IMR-90 (cell line): Measurements from ENCODE around the gene SEC23A. TPM values are rescaled to one million over a fixed set of nuclear protein-coding genes. Genes with fewer than 3 reads are reported as not detected.

ENCODE experiments used
- ATAC-seq: fragments of 200-7000 bp; cut with Tn5 transposase; 2 replicates; pipeline ENCODE4 v1.9.1; 2020; ENCODE audit warnings: low read depth, mild to moderate bottlenecking, moderate library complexity
- BruUV-seq: library from RNA; stranded (reverse); fragments of 400-500 nt; replicated peaks from 2 replicates; lab custom pipeline; 2021; lab: Mats Ljungman, UMichigan
- CTCF ChIA-PET: fragments of 300-600 bp; formaldehyde crosslinking; extraction: SDS; loops from one replicate; lab custom pipeline; 2021; ENCODE audit warnings: antibody characterized with exemption; lab: Yijun Ruan, JAX
- POLR2A ChIA-PET: fragments of 300-600 bp; sonication (Branson Sonifier 250); formaldehyde crosslinking; loops from one replicate; lab custom pipeline; 2022; ENCODE audit warnings: antibody characterized with exemption; ENCODE audit not compliant: unreplicated experiment; lab: Charles Lee
- DNase-seq: peaks from one replicate; pipeline ENCODE4 v3.0.0; 2013
- H2AFZ ChIP-seq: replicated peaks from 2 replicates; pipeline ENCODE3; 2013; ENCODE audit warnings: low read length, mild to moderate bottlenecking; ENCODE audit not compliant: poor library complexity
- H2AK5ac ChIP-seq: 2 replicates; pipeline ENCODE4 v1.6.1; 2013; ENCODE audit warnings: low read depth, low read length, inconsistent platforms
- H2AK9ac ChIP-seq: replicated peaks from 2 replicates; pipeline ENCODE3; 2013; ENCODE audit warnings: mild to moderate bottlenecking, low read depth, low read length, moderate library complexity; ENCODE audit not compliant: poor library complexity
- H2BK120ac ChIP-seq: 2 replicates; pipeline ENCODE4 v1.6.1; 2013; ENCODE audit warnings: low read depth, low read length, inconsistent platforms
- H2BK15ac ChIP-seq: 3 replicates; pipeline ENCODE4 v1.6.1; 2013; ENCODE audit warnings: low read depth, low read length, inconsistent platforms
- H2BK20ac ChIP-seq: 2 replicates; pipeline ENCODE4 v1.6.1; 2013; ENCODE audit warnings: low read depth, mild to moderate bottlenecking, inconsistent platforms, low read length, moderate library complexity
- H2BK5ac ChIP-seq: 2 replicates; pipeline ENCODE4 v1.6.1; 2013; ENCODE audit warnings: mild to moderate bottlenecking, low read depth, low read length, inconsistent platforms; ENCODE audit not compliant: poor library complexity, severe bottlenecking
- H3K14ac ChIP-seq: replicated peaks from 2 replicates; pipeline ENCODE4 v1.6.1; 2013; ENCODE audit warnings: low read depth, low read length, inconsistent platforms
- H3K18ac ChIP-seq: 2 replicates; pipeline ENCODE4 v1.6.1; 2013; ENCODE audit warnings: low read depth, low read length, control low read depth
- H3K23ac ChIP-seq: 2 replicates; pipeline ENCODE4 v1.6.1; 2013; ENCODE audit warnings: low read depth, low read length, inconsistent platforms
- H3K27ac ChIP-seq: 2 replicates; pipeline ENCODE4 v1.5.1; 2013; ENCODE audit warnings: mild to moderate bottlenecking, control low read depth, low read length; ENCODE audit not compliant: insufficient read depth
- H3K27me3 ChIP-seq: 2 replicates; pipeline ENCODE4 v1.6.1; 2013; ENCODE audit warnings: low read length; ENCODE audit not compliant: control insufficient read depth, insufficient read depth
- H3K36me3 ChIP-seq: 2 replicates; pipeline ENCODE4 v1.6.1; 2013; ENCODE audit warnings: low read length, mixed read lengths; ENCODE audit not compliant: control insufficient read depth, insufficient read depth
- H3K4ac ChIP-seq: 2 replicates; pipeline ENCODE4 v1.6.1; 2013; ENCODE audit warnings: low read depth, low read length, inconsistent platforms
- H3K4me1 ChIP-seq: 2 replicates; pipeline ENCODE4 v1.6.1; 2013; ENCODE audit warnings: low read length, mixed read lengths; ENCODE audit not compliant: control insufficient read depth, insufficient read depth
- H3K4me2 ChIP-seq: 2 replicates; pipeline ENCODE4 v1.6.1; 2013; ENCODE audit warnings: low read depth, mild to moderate bottlenecking, control low read depth, low read length, moderate library complexity
- H3K4me3 ChIP-seq: 2 replicates; pipeline ENCODE4 v1.5.1; 2013; ENCODE audit warnings: low read depth, mild to moderate bottlenecking, control low read depth, low read length, moderate library complexity; ENCODE audit not compliant: insufficient read depth
- H3K56ac ChIP-seq: 2 replicates; pipeline ENCODE4 v1.6.1; 2013; ENCODE audit warnings: low read length, inconsistent platforms; ENCODE audit not compliant: insufficient read depth; ENCODE audit errors: extremely low read depth
- H3K79me1 ChIP-seq, 2 experiments: 2 replicates each; pipeline ENCODE4 v1.6.1; 2013; ENCODE audit warnings: low read length in 2 of 2, inconsistent platforms in 1 of 2, low read depth in 1 of 2
- H3K9ac ChIP-seq: 2 replicates; pipeline ENCODE4 v1.6.1; 2013; ENCODE audit warnings: low read depth, low read length, control low read depth
- H3K9me1 ChIP-seq: 2 replicates; pipeline ENCODE4 v1.6.1; 2013; ENCODE audit warnings: low read length, inconsistent platforms; ENCODE audit not compliant: insufficient read depth
- H3K9me3 ChIP-seq: 2 replicates; pipeline ENCODE4 v1.6.1; 2013; ENCODE audit warnings: low read length; ENCODE audit not compliant: control insufficient read depth, insufficient read depth
- H4K20me1 ChIP-seq: 2 replicates; pipeline ENCODE4 v1.6.1; 2013; ENCODE audit warnings: low read length, inconsistent platforms; ENCODE audit not compliant: insufficient read depth
- H4K5ac ChIP-seq: 2 replicates; pipeline ENCODE4 v1.6.1; 2013; ENCODE audit warnings: mild to moderate bottlenecking, low read depth, low read length, control low read depth
- H4K8ac ChIP-seq, 2 experiments: 2 replicates each; pipeline ENCODE4 v1.6.1; 2013; ENCODE audit warnings: low read depth in 2 of 2, low read length in 2 of 2, control low read depth in 1 of 2, inconsistent platforms in 1 of 2
- H4K91ac ChIP-seq: 2 replicates; pipeline ENCODE4 v1.6.1; 2013; ENCODE audit warnings: low read depth, low read length, inconsistent platforms; ENCODE audit not compliant: insufficient read depth
- CEBPB ChIP-seq: IDR thresholded peaks from 2 replicates; pipeline ENCODE4 v1.6.1; 2012; ENCODE audit warnings: low read depth, low read length, improper control_type of control experiment
- ELK1 ChIP-seq: fragments of 150-350 bp; IDR thresholded peaks from 2 replicates; pipeline ENCODE4 v1.6.1; 2016; ENCODE audit warnings: low read depth, mild to moderate bottlenecking, low read length, moderate library complexity, borderline replicate concordance
- FOS ChIP-seq: fragments of 150-350 bp; IDR thresholded peaks from 2 replicates; pipeline ENCODE4 v1.6.1; 2016; ENCODE audit warnings: low read depth, low read length
- MAZ ChIP-seq: IDR thresholded peaks from 2 replicates; pipeline ENCODE4 v1.6.1; 2012; ENCODE audit warnings: low read depth, mild to moderate bottlenecking, low read length, improper control_type of control experiment, moderate library complexity, borderline replicate concordance
- MXI1 ChIP-seq: IDR thresholded peaks from 2 replicates; pipeline ENCODE4 v1.6.1; 2012; ENCODE audit warnings: low read depth, mild to moderate bottlenecking, low read length, moderate library complexity, borderline replicate concordance
- POLR2A ChIP-seq: IDR thresholded peaks from 2 replicates; pipeline ENCODE4 v1.6.1; 2012; ENCODE audit warnings: mild to moderate bottlenecking, low read depth, low read length
- RAD21 ChIP-seq: IDR thresholded peaks from 2 replicates; pipeline ENCODE4 v1.6.1; 2012; ENCODE audit warnings: low read length, improper control_type of control experiment
- SMC3 ChIP-seq: fragments of 150-350 bp; IDR thresholded peaks from 2 replicates; pipeline ENCODE4 v1.6.1; 2016; ENCODE audit warnings: low read depth, mild to moderate bottlenecking, antibody characterized with exemption, low read length, moderate library complexity
- WGBS, 2 experiments: methylation state at CpG; one replicate each; pipeline versions ENCODE4 v1.1.5 to v1.1.7; 2013; ENCODE audit warnings: missing lambda C conversion rate in 2 of 2; ENCODE audit not compliant: insufficient read length in 1 of 2; ENCODE audit errors: extremely low coverage in 2 of 2; 5-methylcytosine and 5-hydroxymethylcytosine counted together
- dilution Hi-C: fragments of 300-500 bp; cut with HindIII; formaldehyde crosslinking; loops from one replicate; pipeline ENCODE4 v1.14.3; 2018; ENCODE audit warnings: low sequenced_read_pairs; ENCODE audit not compliant: unreplicated experiment
- in situ Hi-C: fragments of 300-500 bp; cut with MboI; formaldehyde crosslinking; loops from 3 replicates; pipeline ENCODE4 v1.14.3; 2019; ENCODE audit warnings: low sequenced_read_pairs, inconsistent platforms, mixed read lengths
- intact Hi-C: fragments of 100-400 bp; cut with micrococcal nuclease; formaldehyde crosslinking; loops from 2 replicates; pipeline ENCODE4 v1.10.0; 2022
- polyA plus RNA-seq, 3 experiments: library from polyadenylated mRNA; depleted of rRNA; stranded (reverse); fragments of >200 nt; gene quantifications; 2 replicates each; pipeline ENCODE4 v1.2.3, GENCODE V29; 2012; ENCODE audit warnings: low replicate concordance in 1 of 3
- total RNA-seq: library from RNA; depleted of rRNA; stranded (reverse); fragments of >200 nt; gene quantifications from 2 replicates; pipeline ENCODE4 v1.2.3, GENCODE V29; 2012

SEC23A gene
- total and polyA plus RNA-seq, 2 of the 4 experiments (the other 2 are of a cell fraction), result 141 to 609 TPM

- no peak overlapping the region for H2AFZ ChIP-seq
- no peak overlapping the region for H2BK5ac ChIP-seq
- peaks cover 48% of the 10 kb centered on the region for H3K36me3 ChIP-seq
- no peak overlapping the region for H4K5ac ChIP-seq
- dilution Hi-C loops (no loop called here), in situ Hi-C loops (no loop called here), intact Hi-C loops (no loop called here)
- peaks cover 18 to 20% of the 10 kb centered on the region in 2 experiments for H3K79me1 ChIP-seq
- no peak overlapping the region for H3K18ac ChIP-seq
- H2BK15ac ChIP-seq, result no peak overlapping the region
- no peak overlapping the region for H2AK9ac ChIP-seq
- H3K9me3 ChIP-seq, result no peaks in the 10 kb centered on the region
- ChIA-PET POLR2A (no interaction called here), CTCF (no interaction called here)
- H3K4ac ChIP-seq, result no peak overlapping the region
- no peaks in the 10 kb centered on the region for H3K9me1 ChIP-seq
- H4K91ac ChIP-seq, result no peak overlapping the region
- H3K27ac ChIP-seq, result no peak overlapping the region
- no peak overlapping the region for H3K9ac ChIP-seq
- no peak overlapping the region for H3K56ac ChIP-seq
- no peak for ATAC-seq
- H4K20me1 ChIP-seq, result no peaks in the 10 kb centered on the region
- H2AK5ac ChIP-seq, result no peak overlapping the region
- no peak overlapping the region for H2BK20ac ChIP-seq
- no peak overlapping the region for H3K23ac ChIP-seq
- BruUV-seq, result no TSS peak
- no peak overlapping the region for H3K4me2 ChIP-seq
- H2BK120ac ChIP-seq, result no peak overlapping the region
- TF ChIP-seq RAD21, result no peak
- TF ChIP-seq FOS, result no peak
- no peak for TF ChIP-seq MXI1
- TF ChIP-seq MAZ, result no peak
- no peak for TF ChIP-seq CEBPB
- TF ChIP-seq SMC3, result no peak
- no peak for TF ChIP-seq POLR2A
- TF ChIP-seq ELK1, result no peak
- no peak overlapping the region for H4K8ac ChIP-seq
- no peak overlapping the region for H3K14ac ChIP-seq
- no peaks in the 10 kb centered on the region for H3K4me1 ChIP-seq
- DNase-seq, result no peak
- no CpG with 5 or more reads among the region's 1 CpG for WGBS, 2 experiments
- H3K4me3 ChIP-seq, result no peak overlapping the region
- H3K27me3 ChIP-seq, result no peaks in the 10 kb centered on the region
These were observed 59.6 kb downstream of the SEC23A start for GRCh38 chr14:39043352-39043943.
